ENCODE results near the gene TACO1. TPM values are rescaled to one million over a fixed set of nuclear protein-coding genes. Genes with fewer than 3 reads are reported as not detected.

The TACO1 gene
- total and polyA plus RNA-seq, 2 donors (not counting 3 experiments of a cell fraction or from before 2014, with no cell fraction given) = 24.7 to 31.7 TPM

GRCh38 chr17:63601439-63602371, 1.0 kb downstream of the TACO1 start:
- FAIRE-seq = no peak
- CTCF ChIA-PET = interaction anchor here (0.6 to 4.2 kb wide), 3 partner anchors 11 to 176 kb away, joined by 3 to 29 read pairs (median 28); no protein-coding TSS in a partner anchor
- dilution Hi-C loops (cut with MboI; ENCODE audit: extremely low pct_ligation_motif_present, low sequenced_read_pairs) = no loop called here

More at GRCh38 chr17:63601439-63602371, 1.0 kb downstream of the TACO1 start:
- Histone ChIP-seq H3K79me2 (ENCODE audit: control insufficient read depth, insufficient read depth, low read length) (peaks cover 8% of the 10 kb centered on the region), H3K4me3 (replicated peaks in 1 of 3; ENCODE audit: insufficient read depth in 1 of 3, low read depth in 1 of 3, low read length in 3 of 3) (peak overlapping the region; percentile 73 to 97 (median 81)), H3K9ac (replicated peaks; ENCODE audit: extremely low read depth, insufficient read depth, low read length) (peak overlapping the region; percentile 79), H3K27me3 (ENCODE audit: control insufficient read depth in 2 of 2, insufficient read depth in 2 of 2, low read length in 2 of 2) (no peaks in the 10 kb centered on the region), H3K27ac (ENCODE audit: insufficient read depth, low read depth, low read length) (no peak overlapping the region), H3K36me3 (ENCODE audit: control insufficient read depth in 2 of 2, extremely low read depth in 1 of 2, insufficient read depth in 2 of 2, low read length in 2 of 2) (peaks cover 8 to 17% of the 10 kb centered on the region in 2 experiments), H3K9me1 (replicated peaks; ENCODE audit: control insufficient read depth, extremely low read depth, insufficient read depth, low read length) (no peaks in the 10 kb centered on the region), H4K20me1 (replicated peaks; ENCODE audit: control insufficient read depth, extremely low read depth, insufficient read depth, low read length) (no peaks in the 10 kb centered on the region), H3K4me2 (ENCODE audit: insufficient read depth, low read length) (peak overlapping the region; percentile 95), H3K9me3 (replicated peaks; ENCODE audit: control insufficient read depth, insufficient read depth, low read length) (no peaks in the 10 kb centered on the region), H3K4me1 (ENCODE audit: control insufficient read depth, extremely low read depth, insufficient read depth, low read length) (peaks cover 22% of the 10 kb centered on the region), H2AFZ (ENCODE audit: low read depth, low read length) (peak overlapping the region; percentile 83)
- POLR2A ChIA-PET = interaction anchor here (0.6 to 1.3 kb wide), 2 partner anchors 18 to 73 kb away, joined by 3 read pairs; no protein-coding TSS in a partner anchor
- DNase-seq (ENCODE audit: low read depth, low spot score) = peak; percentile 21
- TF ChIP-seq MAX (IDR thresholded peaks at IDR 0.05; ENCODE audit: insufficient read depth, insufficient read length) (no peak), CTCF (IDR thresholded peaks at IDR 0.05; ENCODE audit: extremely low read depth in 1 of 2, insufficient read depth in 1 of 2, low read depth in 1 of 2, low read length in 2 of 2) (no peak), MYC (IDR thresholded peaks at IDR 0.05; ENCODE audit: low read depth, low read length) (no peak), FOS (IDR thresholded peaks at IDR 0.05; ENCODE audit: borderline replicate concordance, insufficient read depth, low read length) (no peak), GATA2 (IDR thresholded peaks at IDR 0.05; ENCODE audit: insufficient read depth, insufficient read length, low read depth, low read length) (no peak), JUN (IDR thresholded peaks at IDR 0.05; ENCODE audit: borderline replicate concordance, insufficient read depth, insufficient read length, low read depth) (no peak), POLR2A (IDR thresholded peaks at IDR 0.05; ENCODE audit: low read depth, low read length) (no peak), EZH2 (IDR thresholded peaks at IDR 0.05; ENCODE audit: borderline replicate concordance, low read depth, low read length, severe bottlenecking) (no peak)
- BruUV-seq (replicated peaks) = TSS peak; percentile 58
- intact Hi-C loops (cut with micrococcal nuclease) = loop anchor here (2.0 kb wide), 1 partner anchor 19 kb away; no protein-coding TSS in a partner anchor
